VCaP (cell line): ENCODE measurements around the gene ANKRD50.

Experiments used
- H3K27ac ChIP-seq: fragments of 450-650 bp; 2 replicates; pipeline ENCODE4 v1.5.1; 2017
- TF ChIP-seq, protein P1 (sequence below): fragments of 450-650 bp; conservative IDR thresholded peaks from 2 replicates; pipeline ENCODE4 v1.5.1; 2017; ENCODE audit warnings: mild to moderate bottlenecking, moderate library complexity

Gene ANKRD50

DNA sequence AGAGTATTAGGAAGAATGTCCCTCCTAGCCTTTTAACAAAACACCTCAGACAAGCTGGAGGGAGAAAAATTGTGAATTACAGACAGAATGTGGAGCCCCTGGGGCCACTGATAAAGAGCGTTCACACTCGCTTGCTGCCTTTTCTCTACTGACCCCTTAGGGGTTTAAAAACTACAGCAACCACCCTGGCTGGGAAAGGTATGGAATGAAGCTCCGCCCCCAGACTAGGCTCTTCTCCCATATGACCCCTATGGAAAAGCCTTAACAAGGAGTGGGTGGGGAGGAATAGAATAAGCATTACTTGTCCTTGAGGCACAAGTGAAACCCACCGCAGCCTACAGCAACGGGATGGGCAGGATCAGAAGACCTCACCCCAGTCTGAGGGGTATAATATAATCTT is 26.3 kb downstream of the ANKRD50 start:
- TF ChIP-seq, protein P1, sequence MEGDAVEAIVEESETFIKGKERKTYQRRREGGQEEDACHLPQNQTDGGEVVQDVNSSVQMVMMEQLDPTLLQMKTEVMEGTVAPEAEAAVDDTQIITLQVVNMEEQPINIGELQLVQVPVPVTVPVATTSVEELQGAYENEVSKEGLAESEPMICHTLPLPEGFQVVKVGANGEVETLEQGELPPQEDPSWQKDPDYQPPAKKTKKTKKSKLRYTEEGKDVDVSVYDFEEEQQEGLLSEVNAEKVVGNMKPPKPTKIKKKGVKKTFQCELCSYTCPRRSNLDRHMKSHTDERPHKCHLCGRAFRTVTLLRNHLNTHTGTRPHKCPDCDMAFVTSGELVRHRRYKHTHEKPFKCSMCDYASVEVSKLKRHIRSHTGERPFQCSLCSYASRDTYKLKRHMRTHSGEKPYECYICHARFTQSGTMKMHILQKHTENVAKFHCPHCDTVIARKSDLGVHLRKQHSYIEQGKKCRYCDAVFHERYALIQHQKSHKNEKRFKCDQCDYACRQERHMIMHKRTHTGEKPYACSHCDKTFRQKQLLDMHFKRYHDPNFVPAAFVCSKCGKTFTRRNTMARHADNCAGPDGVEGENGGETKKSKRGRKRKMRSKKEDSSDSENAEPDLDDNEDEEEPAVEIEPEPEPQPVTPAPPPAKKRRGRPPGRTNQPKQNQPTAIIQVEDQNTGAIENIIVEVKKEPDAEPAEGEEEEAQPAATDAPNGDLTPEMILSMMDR: no peak
- H3K27ac ChIP-seq: no peak overlapping the region

DNA sequence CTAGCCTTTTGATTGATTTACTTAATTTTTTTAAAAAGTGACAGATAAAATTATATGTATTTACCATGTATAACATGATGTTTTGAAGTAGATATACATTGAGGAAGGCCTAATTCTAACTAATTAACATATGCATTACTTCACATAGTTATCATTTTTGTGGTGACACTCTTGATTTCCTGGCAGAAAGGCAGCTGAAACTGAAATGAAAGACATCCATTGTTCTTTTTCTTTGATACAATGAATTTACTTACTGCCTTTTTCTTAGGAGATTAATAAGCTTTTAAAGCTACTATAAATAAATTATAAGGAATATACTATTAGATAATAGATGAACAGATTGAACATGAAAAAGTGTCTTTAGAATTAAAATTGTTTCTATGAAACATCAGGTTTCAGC is 26.7 kb downstream of the ANKRD50 start:
- H3K27ac ChIP-seq: no peak overlapping the region
- TF ChIP-seq, protein P1: no peak

DNA sequence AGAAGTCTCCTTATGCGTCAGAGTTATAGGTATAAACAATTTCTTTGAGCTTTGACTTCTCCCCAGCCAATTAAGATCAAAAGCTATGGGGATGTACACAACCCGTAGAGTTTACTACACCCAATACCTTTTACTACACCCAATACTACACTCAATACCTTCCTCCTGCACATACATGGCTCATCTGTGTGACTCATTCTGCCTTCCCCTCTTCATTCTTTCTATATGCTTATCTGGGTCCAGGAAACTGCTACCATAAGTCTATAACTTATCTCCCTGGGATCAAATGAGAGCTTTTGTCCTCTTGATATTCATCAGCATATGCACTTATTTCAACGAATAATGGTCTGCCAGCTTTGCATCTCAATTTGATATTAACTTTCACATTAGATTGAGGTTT is 28.2 kb downstream of the ANKRD50 start:
- H3K27ac ChIP-seq: no peak overlapping the region
- TF ChIP-seq, protein P1: no peak

DNA sequence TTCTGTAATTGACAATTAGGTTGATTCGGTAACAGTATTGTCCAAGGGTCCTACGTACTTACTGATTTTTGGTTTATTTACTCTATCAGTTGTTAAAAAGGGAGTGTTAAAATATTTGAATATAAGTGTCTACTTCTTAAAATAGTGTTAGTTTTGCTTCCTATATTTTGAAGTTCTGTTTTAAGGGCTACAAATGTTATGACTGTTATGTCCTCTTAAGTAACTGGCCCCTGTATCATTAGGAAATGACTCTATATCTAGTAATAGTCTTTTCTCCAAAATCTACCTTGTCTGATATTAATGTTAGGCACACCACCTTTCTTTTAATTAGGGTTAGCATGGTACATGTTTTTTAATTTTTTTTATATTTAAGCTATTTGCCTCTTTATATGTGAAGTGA is 30.1 kb downstream of the ANKRD50 start:
- TF ChIP-seq, protein P1: no peak
- H3K27ac ChIP-seq: no peak overlapping the region

DNA sequence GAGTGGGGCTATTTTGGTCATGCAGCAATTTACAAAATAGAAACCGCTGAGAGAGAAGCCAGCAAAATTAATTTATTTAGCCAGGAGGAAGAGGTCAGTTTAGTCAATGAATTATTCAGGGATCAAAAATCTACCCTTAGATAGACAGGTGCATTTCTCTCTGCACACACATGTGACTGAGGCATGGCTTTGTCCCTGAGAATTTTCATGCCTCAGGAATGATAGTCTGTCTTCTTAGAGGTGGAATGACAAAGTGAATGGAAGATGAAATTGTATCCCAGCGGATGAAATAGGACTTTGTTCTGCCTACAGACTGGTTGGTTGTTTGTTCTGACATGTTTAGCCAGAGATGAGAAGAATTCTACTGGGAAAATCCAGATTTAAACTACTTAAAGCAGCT is 46.0 kb downstream of the ANKRD50 start:
- TF ChIP-seq, protein P1: no peak
- H3K27ac ChIP-seq: no peak overlapping the region

DNA sequence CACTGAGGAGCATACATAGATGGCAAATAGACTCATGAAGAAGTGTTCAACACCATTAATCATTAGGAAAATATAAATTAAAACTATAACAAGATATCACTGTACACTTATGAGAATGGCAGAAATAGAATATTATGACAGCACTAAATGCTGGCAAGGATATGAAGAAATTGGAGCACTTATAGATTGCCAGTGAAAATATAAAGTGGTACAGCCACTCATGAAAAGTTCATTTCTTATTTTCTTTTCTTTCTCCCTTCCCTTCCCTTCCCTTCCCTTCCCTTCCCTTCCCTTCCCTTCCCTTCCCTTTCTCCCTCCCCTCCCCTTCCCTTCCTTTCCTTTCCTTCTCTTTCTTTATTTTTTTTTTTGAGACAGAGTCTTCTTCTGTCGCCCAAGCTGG is 53.7 kb downstream of the ANKRD50 start:
- TF ChIP-seq, protein P1: no peak
- H3K27ac ChIP-seq: no peak overlapping the region

DNA sequence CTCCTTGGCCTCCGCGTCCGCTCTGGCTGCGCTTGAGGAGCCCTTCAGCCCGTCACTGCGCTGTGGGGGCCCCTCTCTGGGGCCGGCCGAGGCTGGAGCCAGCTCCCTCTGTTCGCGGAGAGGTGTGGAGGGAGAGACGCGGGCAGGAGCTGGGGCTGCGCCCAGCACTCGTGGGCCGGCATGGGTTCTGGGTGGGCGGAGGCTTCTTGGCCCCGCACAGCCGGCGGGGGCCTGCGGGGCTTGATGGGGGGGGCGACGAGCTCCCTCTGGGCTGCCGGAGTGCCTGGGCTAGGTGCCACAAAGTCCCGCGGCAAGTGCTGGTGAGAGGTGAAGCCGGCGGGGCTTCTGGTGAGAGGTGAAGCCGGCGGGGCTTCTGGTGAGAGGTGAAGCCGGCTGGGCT is 61.9 kb downstream of the ANKRD50 start:
- TF ChIP-seq, protein P1: no peak
- H3K27ac ChIP-seq: no peak overlapping the region

DNA sequence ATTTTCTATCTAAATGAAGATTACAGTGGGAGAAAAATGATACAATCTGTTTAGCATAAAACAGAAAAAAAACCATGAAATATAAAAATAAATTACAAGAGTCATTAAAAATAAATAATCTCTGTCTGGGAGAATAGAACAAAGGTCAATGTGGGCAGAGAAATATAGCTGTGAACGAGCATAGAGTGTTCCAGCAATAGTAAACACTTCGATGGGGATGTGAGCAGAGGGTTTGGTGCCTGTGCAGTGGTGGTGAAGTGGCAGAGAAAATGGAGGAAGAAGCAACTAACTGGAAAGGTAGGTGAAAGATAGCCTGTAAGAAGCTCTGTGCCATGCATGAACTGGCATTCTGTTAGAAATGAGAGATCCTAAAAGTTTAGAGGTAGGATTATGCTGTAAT is 64.9 kb downstream of the ANKRD50 start:
- H3K27ac ChIP-seq: no peak overlapping the region
- TF ChIP-seq, protein P1: no peak
